Right renal pelvis (tissue), 4 donors: ENCODE results near the gene ZNF483. TPM values are rescaled to one million over a fixed set of nuclear protein-coding genes. Genes with fewer than 3 reads are reported as not detected.
"Not testable (repeated sequence)": the region's sequence is repeated elsewhere in the genome, so short reads cannot be mapped to it uniquely, and the experiment has no call there.

Experiments used
- DNase-seq, 4 donors: peaks; one replicate each; pipeline ENCODE4 v3.0.0-alpha.2; 2013; ENCODE audit warnings: low read depth in 4 of 4, low spot score in 3 of 4, missing footprints in 1 of 4
- polyA plus RNA-seq, 4 donors: library from polyadenylated mRNA; unstranded; fragments of 120-200 nt; gene quantifications; one replicate each; pipeline ENCODE4 v1.2.1, GENCODE V29; 2013; ENCODE audit not compliant: insufficient read length in 4 of 4

Gene ZNF483
- polyA plus RNA-seq, 4 donors = 2.0 to 2.9 (median 2.3) TPM

DNA sequence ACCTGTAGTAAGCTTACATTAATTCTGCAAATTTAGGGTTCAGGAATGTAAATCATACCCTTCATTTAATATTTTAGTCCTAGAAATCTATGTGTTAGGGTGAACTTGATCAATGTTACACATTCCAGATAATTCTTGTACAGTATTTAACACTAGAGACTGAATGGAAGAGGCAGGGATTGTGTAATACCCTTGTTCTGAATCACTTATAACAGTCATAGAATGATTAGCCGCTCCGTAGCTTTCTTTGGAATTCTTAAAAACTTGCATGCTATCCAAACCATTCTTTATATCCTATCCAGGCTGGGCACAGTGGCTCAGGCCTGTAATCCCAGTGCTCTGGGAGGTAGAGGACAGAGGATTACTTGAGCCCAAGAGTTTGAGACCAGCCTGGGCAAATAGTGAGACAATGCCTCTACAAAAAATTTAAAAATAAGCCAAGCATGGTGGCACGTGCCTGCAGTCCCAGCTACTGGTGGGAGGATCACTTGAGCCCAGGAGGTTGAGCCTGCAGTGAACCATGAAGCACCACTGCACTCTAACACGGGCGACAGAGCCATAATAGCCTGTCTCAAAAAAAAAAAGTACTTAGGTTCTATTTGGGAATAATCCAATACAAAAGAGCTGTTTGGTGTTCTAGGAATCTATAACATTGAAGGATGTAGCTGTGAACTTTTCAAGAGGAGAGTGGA is 8.3 kb downstream of the ZNF483 start:
- no peak for DNase-seq

DNA sequence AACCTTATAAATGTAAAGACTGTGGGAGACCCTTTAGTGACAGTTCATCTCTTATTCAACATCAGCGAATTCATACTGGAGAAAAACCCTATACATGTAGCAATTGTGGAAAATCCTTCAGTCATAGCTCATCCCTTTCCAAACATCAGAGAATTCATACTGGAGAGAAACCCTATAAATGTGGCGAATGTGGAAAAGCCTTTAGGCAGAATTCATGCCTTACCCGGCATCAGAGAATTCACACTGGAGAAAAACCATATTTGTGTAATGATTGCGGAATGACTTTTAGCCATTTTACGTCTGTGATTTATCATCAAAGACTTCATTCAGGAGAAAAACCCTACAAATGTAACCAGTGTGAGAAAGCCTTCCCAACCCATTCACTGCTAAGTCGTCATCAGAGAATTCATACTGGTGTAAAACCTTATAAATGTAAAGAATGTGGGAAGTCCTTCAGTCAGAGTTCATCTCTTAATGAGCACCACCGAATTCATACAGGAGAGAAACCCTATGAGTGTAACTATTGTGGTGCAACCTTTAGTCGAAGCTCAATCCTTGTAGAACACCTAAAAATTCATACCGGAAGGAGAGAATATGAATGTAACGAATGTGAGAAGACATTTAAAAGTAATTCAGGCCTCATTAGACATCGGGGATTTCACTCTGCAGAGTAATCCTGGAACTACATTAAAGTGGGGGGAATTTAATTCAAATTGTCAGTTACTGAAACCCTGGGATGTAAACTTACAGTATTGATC is 17.7 kb downstream of the ZNF483 start:
- no peak for DNase-seq

DNA sequence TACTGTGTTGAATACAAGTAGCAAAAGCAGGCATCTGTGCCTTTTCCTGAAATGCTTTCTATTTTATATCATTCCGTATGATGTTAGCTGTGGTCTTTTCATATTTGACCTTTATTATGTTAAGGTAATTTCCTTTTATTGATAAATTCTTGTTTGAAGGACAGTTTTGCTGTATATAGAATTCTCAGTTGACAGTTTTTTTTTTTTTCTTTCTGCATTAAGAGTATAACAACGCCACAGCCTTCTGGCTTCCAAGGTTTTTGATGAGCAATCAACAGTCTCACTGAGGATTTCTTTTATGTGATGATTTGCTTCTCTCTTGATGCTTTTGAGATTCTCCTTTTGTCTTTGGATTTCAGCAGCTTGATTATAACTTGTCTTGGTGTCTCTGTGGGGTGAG is 23.6 kb downstream of the ZNF483 start:
- DNase-seq = no peak

DNA sequence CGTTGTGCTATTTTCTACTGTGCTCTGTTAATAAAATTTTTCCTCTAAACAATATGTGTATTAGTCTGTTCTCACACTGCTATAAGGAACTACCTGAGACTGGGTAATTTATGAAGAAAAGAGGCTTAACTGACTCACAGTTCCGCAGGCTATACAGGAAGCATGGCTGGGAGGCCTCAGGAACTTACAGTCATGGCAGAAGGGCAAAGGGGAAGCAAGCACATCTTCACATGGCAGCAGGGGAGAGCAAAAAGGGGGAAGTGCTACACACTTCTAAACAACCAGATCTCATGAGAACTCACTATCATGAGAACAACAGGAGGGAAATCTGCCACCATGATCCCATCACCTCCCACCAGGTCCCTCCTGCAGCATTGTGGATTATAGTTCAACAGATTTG is 30.4 kb downstream of the ZNF483 start:
- not testable (repeated sequence) for DNase-seq

DNA sequence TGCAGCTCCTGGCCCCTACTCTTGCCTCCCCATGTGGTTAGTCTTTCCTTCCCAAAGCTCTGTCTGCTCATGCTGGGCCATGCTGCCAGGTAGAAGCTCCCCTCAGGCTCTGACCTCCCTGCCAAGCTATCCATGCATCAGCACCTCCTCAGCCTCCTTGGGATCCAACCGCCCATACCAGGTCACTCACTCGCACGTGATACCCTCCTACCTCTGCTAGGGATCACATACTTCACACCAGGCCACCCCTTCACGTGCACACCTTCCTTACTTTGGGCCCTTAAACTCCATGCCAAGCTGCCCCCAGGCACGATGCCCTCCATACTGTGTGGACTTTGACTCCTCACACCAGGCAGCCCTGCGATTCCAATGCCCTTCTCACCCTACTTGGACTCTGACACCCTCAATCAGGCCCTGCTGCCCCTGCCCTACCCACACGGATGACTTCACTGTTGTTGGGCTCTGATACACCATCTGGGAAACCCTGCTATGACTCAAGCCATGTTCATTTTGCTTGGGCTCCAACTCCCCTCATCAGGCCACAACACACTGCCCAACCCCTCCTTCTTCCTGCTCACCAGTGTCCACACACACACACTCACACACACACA is 34.1 kb downstream of the ZNF483 start:
- no peak for DNase-seq

DNA sequence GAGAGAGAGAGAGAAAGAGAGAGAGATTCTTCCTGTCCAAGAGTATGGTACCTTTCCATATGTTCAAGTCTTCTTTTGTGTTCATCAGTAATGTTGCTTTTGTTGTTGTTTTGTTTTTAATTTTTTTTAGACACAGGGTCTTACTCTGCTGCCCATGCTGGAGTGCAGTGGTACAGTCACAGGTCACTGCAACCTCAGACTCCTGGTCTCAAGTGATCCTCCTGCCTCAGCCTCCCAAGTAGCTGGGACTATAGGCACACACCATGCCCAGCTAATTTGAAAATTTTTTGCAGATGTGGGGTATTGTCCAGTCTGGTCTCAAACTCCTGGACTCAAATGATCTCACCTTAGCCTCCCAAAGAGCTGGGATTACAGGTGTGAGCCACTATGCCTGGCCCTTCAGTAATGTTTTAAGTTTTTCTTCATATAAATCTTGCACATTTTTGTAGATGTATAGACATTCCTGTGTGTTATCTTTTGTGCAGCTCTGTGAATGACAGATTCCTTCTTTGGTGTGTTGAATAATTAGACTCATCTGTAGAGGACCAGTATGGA is 36.3 kb downstream of the ZNF483 start:
- no peak for DNase-seq

DNA sequence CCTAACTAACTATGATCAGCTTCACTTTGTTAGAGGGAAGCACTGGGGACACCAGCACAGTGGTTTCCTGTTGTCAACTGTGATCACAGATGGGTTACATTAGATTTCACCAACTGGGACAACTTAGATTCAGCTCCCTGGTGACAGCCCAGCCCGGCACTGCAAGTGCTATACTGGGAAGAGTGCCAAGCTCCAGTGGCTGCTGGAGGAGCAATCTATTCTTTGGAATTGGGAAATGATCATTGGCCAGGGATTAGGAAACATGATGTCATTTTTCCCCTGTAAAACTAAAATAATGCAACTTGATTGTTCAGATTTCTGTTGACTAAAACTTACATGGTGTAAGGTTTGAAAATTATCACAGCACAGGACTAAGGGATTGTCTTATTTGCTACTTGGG is 41.3 kb downstream of the ZNF483 start:
- no peak for DNase-seq

DNA sequence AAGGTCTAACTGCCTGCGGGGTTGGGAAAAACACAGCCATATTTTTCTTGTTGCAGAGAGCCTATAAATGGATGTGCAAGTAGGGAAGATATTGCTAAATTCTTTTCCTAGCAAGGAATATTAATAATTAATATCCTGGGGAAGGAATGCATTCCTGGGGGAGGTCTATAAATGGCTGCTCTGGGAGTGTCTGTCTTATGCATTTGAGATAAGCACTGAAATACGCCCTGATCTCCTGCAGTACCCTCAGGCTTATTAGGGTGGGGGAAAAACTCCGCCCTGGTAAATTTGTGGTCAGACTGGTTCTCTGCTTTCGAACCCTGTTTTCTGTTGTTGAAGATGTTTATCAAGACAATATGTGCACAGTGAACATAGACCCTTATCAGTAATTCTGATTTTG is 43.1 kb downstream of the ZNF483 start:
- DNase-seq = not testable (repeated sequence)

DNA sequence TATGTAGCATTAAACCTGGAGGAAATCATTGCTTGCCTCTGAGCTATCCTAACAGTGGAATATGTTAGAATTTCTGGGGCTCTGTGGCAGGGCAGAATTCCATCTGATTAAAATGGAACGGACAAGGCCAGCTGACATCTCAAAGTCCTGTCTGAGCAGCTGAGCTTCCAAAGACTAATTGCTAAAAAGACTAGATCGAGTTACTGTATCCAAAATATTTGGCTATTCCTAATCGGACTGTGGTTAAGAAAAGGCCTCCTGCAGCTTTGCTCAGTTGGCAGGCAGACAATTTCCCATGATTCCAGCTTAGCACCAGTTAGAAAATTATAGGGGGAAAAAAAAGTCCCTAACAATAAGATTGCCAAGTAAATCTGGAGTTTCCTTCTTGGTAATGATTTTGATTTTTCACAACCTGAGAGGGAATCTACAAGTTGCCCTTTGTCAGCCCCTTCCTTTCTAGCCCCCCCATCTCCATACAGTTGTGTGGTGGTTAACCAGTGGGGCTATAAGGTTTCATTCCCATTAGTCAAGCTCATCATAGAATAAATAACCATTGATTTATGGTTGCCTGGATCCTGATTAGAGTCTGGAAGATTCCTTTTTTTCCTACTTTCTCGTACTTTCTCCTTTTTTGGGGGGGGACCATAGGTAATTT is 48.1 kb downstream of the ZNF483 start:
- DNase-seq = no peak

DNA sequence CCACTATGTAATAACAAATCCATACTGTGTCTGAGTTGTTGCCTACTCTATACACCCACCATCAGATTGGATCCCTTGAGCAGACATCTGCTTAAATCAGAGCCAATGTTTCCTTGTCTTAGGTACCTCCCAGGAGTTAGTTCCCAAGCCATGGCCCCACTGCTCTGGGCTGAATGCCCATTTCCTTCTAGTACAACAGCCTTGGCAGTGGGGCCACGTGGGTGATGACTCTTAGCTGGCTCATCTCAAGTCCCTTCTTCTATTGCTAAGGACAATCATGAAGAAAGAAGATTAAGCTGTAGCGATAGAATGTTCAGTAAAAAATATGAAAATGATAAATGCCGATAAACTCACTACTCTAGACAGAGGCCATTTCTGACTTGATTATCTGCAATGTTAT is 57.9 kb downstream of the ZNF483 start:
- no peak for DNase-seq

DNA sequence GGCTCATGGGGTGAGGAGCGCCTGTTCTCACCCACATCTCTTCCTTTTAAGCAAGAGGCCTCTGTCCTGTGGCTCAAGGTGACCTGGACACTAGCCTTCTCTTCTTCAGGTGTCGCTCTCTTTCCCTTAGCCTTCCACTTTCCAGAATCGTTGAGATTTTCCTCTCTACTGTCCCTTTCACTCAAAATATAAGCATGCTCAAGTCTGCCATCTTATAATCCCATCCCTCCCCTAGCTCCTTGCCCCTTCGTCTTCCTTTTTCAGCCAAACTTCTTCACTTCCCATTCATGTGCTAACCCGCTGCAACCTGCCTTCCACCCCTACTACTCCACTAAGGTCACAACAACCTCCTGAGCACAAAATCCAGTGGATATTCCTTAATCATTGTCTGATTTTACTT is 61.4 kb downstream of the ZNF483 start:
- DNase-seq = no peak

DNA sequence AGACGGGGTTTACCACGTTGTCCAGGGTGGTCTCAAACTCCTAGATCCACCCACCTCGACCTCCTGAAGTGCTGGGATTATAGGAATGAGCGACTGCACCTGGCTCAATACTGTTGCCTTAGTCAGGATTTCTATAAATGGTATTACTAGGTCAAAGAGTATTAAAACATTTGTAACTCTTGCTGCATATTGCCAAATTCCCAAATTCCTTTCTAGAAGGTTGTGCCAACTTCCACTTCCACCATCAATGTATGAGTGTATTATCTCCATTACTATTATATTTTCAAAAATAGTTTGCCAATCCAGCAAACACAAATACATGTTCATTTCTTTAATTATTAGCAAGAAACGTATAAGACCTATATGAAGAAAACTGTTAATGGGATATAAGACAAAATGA is 63.9 kb downstream of the ZNF483 start:
- DNase-seq = no peak

DNA sequence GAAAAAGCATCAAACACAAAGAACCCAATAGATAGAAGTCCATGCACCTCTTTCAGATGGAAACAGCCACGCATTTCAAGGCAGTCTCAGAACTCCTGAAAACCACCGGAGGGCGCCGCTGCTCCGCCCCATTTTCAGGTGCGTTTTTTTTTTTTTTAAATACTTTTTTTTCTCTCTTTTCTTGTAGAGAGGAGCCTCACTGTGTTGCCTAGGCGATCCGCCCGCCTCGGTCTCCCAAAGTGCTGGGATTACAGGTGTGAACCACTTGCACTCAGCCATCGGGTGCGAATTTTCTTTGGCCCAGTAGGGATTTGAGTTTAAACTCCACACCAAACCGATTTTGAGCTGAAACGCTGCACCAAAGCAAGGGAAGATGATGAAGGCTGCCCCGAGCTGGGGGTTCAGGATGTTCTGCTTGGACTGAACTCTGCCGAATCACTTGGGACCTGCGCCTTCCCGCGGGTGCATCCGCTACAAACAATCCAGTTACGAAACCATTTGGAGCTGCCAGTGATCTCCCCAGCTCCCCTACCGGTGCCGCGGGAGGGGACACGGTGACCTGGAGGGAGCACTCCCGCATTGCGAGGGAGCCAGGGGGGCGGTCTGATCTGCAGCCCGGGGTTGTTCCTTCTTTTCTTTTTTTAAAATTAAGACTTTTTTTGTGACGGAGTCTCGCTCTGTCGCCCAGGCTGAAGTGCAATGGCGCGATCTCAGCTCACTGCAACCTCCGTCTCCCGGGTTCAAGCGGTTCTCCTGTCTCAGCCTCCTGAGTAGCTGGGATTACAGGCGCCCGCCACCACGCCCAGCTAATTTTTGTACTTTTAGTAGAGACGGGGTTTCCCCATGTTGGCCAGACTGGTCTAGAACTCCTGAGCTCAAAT is 73.1 kb downstream of the ZNF483 start:
- DNase-seq = peak in 3 of 4 donors; percentile 54 to 65 (median 59)

DNA sequence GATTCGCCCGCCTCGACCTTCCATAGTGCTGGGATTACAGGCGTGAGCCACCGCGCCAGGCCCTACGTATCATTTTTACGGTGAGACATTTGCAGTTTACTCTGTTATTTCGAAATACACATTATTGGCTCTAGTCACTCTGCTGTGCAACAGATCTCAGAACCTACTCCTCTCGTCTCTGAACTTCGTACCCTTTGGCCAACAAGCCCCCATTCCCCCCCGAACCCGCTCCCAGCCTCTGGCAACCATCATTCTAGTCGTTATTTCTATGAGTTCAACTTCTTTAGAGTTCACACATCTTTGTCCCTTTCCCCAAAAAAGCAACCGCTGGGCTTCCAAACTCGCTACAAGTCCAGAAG is 73.7 kb downstream of the ZNF483 start:
- DNase-seq = no peak

DNA sequence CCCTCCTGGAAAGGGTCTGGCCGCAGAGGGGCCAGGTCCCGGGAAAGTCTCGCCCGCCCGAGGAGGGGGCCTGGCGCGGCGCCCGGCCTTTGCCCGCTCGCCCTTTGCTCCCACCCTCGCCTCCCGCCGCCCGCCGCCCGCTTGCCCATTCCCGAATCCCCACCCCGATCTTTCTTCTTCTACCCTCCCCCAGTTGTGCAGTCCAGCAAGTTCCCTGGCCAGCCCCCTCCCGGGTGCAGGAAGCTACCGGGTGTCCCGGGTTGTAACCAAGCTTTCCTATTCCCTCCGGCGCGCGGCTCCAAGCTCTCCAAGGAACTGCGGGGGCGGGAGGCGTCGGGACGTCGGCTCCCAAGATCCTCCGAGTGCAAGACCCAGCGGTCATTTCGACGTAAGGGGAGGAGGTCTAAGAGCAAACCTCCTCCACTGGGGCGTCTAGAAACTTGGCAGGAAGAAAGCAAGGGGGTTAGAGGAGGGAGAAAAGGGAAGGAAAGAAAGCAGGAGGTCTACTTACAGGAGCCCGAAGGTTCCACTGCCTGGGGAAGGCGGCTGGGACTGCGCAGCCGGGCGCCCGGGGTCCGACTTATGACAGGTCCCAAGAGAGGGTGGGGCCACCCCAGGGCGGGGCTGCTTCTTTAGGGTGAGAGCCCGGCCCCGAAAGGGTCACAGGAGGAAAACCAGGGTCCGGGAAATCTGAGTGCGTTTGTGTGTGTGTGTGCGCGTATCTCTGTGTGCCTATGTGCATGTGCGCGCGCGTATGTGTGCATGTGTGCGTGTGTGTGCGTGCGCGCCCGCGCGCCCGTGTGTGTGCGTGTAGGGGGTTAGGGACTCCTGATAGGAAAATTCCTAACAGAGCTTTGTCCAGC is 74.3 kb downstream of the ZNF483 start, which contains the start of gene PTGR1:
Gene PTGR1 (minus strand): TSS at position 556 of the 863 bp plus-strand sequence. CDS start 2,225 bp downstream, outside the sequence.
- peak in 3 of 4 donors; percentile 72 to 91 (median 84) for DNase-seq

DNA sequence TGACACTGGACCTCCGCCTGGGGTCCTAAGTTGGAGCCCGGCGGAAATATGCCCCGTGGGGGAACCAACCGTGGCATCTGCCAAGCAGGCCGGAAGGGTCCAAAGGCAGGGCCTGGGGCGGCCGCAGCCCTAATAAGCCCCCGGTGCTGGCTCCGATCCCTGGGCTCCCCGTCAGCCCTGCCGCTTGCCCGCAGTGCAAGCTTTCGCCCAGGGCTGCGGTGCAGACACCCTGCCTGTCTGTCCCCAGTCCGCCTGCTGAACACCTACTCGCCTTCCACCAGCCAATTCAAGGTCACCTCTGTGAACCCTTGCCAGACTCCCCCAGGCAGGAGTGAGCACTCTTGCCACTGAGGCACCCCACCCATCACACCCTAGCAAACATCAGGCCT is 75.0 kb downstream of the ZNF483 start:
- DNase-seq = no peak

DNA sequence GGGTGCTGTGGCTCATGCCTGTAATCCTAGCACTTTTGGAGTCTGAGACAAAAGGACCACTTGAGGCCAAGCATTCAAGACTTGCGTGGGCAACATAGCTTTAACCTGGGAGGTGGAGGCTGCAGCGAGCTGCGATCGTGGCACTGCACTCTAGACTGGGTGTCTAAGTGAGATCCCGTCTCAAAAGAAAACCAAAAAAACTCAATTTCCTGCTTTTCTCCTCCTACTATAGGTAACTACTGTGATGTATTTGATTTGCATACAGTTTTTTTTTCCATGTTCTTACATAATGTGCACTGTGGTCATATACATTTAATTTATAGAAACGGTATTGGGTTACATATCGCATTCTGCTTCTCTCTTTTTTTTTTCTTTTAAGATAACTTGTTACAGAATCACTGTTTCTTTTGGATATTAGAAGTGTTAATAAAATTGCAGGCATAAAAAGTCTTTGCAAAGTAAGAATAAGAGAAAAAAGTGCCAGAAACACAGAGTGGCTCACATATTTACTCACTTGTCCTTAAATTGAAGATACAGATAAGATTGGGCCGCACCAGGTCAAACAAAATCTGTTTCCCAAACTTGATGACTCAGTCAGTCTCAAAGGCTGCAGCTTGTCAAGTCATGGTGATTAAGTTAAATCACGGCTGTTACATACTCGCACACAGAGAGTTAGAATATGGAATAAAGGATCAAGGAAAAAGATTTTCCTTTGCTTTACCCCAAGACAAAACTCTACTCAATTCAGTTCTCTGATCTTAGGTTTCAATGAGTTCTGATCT is 76.4 kb downstream of the ZNF483 start:
- DNase-seq = no peak

DNA sequence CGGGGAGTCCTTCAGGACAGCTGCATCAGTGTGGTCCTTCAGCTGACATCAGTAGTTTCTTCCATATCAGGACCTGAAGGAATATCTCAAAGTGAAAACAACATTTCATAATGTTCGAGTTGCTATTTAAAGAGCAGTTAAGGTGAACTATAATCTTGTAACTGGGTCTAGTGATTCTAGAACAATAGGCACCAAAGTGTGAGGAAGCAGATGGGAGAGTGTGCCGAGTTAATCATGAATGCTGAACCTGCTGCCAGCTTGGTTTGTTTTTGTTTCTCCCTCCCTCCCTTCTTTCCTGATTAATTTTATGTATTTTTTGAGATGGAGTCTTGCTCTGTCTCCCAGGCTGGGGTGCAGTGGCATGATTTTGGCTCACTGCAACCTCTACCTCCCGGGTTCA is 78.1 kb downstream of the ZNF483 start:
- no peak for DNase-seq
